Activated CD4-positive, CD25-positive, alpha-beta regulatory T cell treated with anti-CD3 and anti-CD28 coated beads, Interleukin-2, amount 50 U/mL, for 16 hours (primary cell): ENCODE measurements around the gene PPARD.
A peak's percentile ranks its signal among the peaks of the same experiment; 100 is the strongest.

ENCODE experiments used
- DNase-seq: peaks from one replicate; pipeline ENCODE4 v3.0.0-alpha.2; 2020; ENCODE audit warnings: low read depth, low spot score

Gene PPARD

DNA sequence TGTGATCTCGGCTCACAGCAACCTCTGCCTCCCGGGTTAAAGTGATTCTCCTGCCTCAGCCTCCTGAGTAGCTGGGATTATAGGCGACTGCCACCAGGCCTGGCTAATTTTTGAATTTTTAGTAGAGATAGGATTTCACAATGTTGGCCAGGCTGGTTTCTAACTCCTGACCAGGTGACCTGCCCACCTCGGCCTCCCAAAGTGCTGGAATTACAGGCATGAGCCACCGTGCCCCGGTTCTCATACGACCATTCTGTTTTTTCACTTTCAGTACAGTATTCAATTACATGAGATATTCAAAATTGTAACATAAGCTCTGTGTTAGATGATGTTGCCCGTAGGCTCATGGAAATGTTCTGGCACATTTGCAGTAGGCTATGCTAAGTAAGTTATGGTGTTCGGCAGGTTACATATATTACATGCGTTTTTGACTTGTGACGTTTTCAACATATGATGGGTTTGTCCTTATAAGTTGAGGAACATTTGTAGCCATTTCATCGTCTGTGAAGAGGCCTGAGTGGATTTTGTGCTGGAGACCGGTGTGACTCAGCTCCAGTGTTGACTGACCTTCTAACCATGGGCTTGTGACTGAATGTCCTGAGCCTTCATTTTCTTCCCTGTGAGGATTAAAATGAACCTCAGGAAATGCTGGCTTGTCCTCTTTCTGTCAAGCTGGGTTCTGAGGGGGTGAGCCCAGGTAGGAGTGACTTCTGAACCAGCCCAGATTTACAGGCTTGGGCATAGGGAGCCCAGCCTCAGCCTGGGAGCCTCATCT lies 12.2 kb downstream of the PPARD start:
- DNase-seq = no peak

DNA sequence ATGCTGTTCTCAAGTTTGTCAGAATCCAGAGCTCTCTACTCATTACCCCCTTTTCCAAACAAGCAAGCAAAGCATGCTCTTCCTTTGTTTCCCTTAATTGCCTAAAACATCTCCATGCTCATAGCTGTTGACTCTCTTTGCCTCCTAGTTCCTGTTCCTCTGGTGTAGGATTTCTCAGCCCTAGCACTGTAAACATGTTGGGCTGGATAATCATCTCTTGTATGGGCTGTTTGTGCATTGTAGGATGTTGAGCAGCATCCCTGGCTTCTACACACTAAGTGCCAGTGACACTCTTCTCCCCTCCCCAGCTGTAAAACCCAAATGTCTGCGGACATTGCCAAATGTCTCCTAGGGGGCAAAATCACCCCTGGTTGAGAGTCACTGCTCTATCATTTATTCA lies 14.0 kb downstream of the PPARD start:
- no peak for DNase-seq

DNA sequence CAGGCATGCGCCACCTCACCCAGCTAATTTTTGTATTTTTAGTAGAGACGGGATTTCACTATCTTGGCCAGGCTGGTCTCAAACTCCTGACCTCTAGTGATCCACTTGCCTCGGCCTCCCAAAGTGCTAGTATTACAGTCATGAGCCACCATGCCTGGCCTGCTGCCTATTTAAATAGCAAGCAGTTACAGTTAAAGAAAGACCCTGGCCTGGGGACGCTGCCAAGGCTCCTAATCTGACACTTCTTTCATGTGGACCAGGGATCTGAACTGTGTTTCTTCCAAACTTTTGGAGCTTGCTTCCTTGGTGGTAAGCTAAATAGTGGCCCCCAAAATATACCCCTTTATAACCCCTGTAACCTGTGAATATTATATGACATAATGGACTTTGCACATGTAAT lies 15.3 kb downstream of the PPARD start:
- no peak for DNase-seq

DNA sequence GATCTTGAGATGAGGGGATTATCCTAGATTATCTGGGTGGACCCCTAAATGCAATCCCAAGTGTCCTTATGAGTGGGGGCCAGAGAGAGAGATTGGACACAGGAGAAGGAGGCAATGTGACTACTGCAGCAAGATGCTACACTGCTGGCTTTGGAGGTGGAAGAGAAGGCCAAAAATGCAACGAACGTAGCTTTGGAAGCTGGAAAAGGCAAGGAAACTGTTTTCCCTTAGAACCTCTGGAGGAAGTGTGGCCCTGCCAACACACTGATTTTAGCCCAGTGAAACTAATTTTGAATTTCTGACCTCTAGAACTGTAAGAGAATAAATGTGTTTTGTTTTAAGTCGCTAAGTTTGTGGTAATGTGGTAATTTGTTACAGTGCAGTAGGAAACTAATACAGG lies 15.7 kb downstream of the PPARD start:
- DNase-seq = no peak

DNA sequence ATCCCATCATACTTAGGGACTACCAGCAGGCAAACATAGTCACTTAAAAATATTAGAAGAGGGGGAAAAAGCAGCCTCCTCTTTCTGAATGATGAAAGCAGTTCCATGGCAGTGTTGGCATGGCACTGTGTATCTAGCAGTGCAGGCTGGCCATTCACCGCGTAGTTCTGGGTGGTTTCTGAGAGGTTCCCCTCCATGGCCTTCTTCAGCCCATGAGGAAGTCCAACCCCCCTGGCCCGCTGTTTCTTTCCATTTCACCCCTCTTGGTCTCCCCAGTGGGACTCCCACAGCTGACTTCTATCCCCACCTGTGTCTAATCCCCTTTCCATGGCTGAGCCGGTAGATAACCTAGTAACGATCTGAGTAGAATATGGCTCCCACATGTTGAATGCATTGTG lies 17.0 kb downstream of the PPARD start:
- DNase-seq = no peak

DNA sequence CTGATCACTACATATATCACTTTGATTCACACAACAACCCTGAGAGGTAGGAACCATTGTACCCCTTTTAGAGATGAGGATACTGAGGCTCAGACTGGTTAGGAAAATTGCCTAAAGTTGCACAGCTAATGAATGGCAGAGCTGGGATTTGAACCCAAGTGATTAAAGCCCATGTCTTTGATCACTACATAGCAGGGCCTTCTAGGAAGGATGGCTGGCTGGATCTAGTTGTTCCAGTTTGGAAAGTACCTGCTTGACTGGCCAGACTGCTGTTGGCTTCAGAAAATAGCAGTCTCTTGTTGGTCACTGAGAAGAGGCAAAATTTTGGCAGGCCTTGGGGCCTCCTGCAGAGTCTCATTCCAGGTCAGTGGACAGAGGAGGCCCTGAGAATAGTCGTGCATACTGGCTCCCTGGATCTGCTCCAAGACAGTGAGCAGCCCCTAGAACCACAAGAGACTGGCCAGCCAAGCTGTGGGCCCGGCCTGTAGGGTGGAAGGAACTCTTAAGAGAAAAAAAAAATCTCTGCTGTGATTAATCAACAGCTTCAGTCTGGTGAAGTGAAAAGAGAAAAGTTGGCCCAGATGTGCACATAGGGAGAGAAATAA lies 17.5 kb downstream of the PPARD start:
- DNase-seq = no peak

DNA sequence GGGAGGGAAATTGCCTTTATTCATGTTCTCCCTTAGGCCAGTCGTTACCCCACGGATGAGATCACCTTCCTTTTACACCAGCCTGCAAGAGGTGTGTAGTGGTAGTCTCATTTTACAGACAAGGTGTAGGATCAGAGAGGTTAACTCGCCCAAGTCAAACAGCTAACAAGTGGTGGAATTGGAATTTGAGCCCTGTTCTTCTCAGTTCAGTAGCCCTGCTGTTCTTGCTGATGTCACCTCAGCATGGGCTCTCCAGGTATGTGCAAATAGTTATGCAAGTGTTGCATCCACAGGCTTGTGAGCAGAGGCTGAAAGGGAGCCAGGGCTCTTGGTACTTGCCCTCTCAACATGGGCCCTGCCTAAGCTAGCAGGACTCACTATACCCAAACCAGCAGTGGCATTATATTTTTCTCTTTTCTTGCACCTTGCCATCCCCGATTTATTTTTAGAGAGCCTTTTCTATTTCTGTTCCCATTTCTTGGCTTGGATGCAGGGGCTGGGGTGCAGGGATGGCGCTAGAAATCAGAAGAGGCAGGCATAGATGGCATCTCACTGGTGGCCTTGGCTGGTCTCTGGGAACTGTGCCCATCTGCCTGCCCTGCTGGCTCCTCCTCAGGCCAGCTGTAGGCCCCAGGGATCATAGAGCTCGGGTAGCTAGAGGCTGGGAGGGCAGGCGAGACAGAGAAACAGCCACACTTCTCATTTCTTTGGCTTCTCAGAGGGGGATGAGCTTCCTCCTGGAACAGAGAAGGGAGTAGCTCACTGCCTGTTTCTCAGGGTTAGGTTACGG lies 18.2 kb downstream of the PPARD start:
- no peak for DNase-seq

DNA sequence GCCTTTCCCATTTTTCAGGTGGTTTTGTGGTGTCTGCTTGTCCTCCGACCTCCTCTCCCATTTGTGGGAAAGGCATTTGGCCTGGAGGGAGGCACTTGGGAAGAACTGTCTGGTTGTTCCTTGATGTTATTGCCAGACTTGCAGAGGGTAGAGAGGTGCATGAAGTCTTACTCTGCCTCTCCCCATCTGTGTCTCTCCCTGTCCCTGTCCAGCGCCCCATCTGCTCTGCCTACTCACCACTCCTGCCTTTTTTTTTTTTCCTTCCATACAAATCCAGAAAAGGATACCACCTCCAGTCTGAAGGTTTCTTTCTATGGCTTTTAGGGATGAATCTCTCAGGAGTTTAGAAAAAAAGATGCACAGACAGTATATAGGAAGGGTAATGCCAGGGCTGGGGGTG lies 19.8 kb downstream of the PPARD start:
- no peak for DNase-seq

DNA sequence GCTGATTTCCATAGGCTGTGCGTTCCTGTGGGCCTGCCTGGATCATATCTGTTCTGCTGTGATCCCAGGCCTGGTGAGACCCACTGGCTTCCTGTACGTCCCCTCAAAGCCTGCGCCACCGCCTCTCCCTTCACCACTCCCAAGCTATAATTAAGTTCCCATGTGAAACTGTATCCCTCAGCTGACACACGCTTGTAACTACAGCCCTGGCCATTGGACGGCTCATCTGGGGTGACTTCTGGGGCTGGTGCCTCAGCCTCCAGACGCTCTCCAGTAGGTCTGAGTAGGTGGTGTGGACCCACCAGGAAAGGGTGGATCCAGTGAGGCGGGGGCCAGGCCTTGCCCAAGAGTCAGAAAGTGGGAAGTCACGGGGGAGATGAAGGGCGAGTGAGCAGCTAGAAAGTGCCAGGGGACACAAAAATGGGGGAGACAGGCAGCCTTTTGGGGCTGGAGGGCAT lies 21.0 kb downstream of the PPARD start:
- no peak for DNase-seq

DNA sequence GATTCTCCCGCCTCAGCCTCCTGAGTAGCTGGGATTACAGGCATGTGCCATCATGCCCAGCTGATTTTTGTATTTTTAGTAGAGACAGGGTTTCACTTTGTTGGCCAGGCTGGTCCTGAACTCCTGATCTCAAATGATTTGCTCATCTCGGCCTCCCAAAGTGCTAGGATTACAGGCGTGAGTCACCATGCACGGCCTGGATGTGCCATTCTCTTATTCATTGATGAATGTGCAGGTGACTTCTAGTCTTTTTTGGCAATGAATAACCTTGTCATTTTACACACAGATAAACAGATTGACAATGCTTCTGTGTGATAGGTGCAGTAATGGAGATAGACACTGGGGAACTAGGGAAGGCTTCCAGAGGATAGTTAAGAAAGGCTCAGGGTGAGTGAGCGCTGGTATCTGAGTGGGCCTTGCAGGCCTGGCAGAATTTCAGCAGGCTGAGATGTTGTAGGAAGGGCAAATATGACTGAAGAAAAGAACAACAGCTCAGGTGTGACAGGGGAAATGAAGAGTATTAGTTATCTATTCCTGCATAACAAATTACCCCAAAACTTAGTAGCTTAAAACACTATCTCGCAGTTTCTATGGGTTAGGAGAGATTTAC lies 23.3 kb downstream of the PPARD start:
- no peak for DNase-seq

DNA sequence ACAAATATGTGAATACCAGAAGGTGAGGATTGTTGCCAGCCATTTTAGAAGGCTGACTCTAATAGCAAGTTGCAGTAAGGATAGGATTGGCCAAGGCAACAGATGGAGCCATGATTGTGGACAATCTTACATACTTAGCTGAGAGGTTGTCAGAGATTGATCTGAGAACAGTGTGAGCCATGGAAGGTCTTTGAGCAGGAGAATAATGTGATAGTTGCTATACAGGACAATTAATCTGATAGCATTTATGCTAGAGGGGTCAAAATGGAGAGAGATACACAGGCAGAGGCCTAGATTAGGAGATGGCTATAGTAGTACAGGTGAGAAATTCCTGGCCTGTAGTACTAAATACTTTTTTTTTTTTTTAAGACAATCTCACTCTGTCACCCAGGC lies 23.8 kb downstream of the PPARD start:
- DNase-seq = no peak

DNA sequence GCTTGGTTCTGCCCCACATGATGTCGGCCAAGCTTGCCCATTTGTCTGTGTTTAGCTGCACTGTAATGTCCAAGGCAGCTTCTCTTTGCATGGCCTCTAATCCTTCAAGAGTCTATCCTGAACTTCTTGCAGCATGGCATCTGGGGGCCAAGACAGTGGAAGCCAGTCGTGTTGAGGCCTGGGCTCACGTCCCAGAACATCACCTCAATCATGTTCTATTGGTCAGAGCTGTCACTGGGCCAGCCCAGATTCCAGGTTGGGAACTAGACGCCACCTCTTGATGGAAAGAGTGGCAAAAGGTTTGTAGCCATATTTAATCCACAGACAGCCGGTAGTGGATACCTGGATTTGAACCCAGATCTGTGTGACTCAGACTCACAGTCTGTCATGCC lies 25.3 kb downstream of the PPARD start:
- no peak for DNase-seq

DNA sequence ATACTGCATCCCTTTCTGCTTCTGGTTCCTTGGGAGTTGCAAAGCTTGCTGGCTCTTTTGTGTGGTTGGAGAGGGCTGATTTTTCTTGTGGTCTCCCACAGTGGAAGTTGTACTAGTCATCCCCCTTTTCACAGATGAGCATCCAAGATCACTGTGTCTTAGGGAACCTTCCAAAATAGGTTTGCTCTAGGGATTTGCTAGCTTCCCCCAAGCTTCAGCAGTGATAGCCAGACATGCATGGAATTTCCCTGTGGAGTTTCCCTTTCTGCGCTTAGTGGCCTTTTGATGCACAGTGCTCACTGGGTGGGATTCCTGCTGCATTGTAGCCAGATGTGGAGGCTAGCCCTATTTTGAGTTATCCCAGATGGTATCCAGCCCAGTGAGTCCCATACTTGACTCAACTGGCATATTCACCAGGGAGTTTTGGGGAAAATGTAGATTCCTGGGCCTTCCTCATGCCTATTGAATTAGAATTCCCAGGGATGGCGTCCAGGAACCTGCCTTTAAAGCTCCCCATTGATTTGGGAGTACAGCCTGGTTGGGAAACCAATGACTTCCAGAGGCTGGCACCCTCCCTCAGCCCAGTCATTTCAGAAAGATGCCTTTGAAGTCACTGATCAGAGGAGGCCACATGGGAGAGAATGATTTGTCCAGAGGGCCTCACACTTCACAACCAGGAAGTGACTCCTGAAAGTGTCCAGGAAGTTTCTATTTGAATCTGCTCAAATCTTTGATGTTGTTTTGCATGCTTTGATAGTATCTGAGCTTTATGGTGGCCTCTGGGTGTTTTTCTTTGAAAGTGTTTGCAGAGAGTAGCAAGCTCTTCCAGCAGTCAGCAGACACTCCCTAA lies 25.9 kb downstream of the PPARD start:
- DNase-seq = no peak

DNA sequence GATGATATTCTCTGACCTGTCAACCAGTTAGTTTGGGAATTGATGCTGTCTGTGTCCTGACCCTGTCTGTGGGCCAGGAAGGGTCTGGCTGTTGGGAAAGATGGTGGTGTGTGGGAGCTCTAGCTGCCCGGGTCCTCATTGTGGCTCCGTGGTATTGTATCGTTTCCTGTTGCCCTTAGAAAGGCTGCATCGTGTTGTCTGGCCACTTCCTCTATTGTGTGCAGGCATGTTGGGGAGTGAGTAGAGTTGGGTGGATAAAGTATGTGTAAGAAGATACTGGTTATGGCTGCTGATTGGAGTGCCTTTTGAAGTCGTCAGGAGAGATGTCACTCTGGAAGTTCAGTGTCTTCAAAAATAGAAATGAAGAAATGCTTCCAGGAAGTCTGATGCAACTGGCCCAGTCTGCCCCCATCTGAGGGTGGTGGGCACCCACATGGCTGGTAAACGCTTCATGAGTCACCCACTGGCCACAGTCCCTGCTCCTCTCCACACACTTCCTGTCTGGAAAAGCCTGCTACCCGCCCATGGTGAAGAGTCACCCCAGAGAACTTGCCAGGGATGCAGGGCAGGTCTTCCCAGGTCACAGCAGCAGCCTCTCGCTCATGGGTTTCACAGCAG lies 27.9 kb downstream of the PPARD start:
- peak; percentile 6 for DNase-seq

DNA sequence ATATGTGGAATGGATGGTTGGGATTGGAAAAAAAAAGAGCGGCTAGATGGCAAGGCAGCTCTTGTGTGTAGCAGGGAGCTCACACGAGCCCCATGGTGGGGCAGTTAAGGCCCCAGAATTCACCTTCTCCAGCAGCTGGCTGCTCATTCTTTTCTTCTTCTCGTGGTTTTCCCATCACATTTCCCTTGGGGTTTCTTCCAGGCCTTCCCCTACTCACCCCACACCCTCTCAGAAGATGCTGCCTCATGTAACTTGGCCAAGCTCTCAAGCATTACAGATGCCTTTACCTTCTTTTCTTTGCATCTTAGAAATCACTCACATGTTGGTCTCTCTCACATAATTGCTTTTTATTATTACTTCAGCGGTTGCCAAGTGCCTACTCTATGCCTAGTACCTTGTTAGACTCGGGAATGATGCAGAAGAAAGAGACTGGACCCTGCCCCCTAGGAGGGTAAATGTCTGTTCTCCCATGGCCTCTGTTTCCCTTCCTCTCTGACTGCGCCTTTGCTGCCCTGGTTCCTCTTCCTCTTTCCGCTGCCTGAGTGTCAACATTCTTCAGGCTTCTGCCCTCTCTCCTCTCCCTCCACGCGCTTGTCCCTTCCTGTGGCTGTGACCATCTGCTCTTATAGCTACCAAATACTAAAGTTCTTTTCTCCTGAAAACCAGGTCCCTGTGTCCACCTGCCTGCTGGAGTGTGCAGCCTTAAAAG lies 28.6 kb downstream of the PPARD start:
- DNase-seq = no peak

DNA sequence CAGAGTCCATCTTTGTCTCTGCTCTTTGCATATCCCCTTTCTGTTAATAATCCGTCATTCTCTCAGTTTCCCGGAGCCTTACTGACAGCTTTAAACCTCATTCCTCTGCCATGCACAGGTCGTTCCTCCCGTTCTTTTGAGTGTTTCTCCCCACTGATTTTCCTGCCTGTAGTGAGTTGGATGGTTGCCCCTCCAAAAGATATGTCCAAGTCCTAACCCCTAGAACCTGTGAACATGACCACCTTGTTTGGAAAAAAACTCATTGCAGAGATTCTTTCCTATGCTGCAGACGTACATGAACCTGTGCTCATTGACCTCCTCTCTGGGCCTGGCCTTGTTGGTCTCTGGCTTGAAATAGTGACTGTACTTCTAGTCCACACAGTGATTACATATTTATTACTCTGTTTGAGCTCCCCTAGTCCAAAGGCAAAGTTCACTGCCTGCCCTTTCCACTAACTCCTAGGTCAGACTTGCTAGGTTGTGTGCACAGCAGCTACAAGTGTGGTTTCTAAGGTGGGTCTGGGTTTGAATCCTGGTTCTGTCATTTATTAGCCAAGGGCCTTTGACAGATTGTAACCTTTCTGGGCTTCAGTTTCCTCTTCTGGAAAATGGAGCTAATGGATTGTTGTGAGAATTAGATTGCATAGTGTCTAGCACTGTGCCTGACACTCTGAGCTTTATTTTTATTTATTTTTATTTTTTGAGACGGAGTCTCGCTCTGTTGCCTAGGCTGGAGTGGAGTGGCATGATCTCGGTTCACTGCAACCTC lies 29.3 kb downstream of the PPARD start:
- no peak for DNase-seq

DNA sequence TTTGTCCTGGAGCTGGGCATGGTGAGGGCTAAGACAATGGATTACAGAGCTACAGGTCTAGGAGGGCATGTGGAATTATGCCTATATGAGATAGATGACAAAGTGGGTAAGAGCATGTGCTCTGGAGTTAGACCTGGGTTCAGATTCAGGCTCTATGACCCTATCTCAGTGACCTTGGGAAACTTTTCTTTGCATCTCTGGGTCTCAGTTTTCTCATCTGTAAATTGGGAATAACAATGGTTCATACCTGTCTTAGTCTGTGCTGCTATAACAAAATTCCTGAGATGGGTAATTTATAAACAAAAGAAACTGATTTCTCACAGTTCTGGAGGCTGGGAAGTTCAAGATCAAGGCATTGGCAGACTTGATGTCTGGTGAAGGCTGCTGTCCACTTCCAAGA lies 30.3 kb downstream of the PPARD start:
- DNase-seq = no peak

DNA sequence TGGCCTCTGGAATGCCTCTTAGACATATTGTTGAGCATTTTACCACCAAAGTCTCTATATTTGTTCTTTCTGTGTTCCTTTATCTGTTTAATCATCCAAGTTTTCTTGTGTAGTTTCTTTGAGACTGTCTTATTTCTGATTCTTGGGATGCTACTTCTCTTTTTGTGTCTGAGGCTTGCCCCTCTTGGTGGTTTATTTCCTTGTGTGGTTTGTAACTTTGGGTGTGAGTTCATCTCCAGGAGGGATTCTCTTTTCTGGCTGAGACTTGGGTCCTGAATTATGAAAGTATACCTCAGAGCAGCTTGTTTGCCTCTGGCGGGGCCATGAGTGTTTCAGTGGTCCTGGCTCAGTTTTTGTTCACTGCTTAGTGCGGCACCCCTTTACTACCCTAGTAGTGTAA lies 33.9 kb downstream of the PPARD start:
- DNase-seq = no peak

DNA sequence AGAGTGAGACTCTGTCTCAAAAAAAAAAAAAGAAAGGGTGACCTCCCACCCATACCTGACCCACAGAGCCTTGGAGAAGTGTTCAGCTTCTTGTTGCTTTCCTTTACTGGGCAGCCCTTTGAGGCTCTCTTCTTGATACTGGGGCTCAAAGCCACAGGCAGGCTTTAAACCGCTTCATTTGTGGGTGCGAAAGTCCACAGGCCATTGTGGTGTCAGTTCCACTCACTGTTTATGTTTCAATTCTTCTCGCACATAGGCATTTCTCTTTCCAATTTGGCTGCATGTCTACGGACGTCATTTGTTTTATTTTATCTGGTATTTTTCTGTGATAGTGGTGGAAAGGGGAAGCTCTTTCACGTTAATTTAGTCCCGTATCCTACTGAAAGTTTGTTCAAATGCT lies 34.6 kb downstream of the PPARD start:
- DNase-seq = no peak

DNA sequence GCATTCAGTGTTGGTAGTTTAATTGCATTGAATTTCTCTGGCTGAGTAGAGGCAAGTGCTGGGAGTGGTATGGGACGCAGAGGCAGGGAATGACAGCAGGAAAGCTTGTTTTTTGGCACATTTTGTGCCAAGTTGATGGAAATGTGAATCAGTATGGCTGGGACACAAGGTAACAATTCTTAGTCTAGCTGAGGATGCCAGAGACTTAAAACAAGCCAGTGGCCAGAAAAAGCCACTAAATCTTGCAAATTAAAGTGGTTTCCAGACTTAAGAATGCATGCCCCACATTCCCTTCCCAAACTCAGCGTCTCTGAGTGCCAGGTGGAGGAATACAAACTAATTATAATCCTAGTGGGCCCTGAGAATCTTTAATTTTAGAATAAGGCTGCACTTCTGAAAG lies 35.9 kb downstream of the PPARD start:
- DNase-seq = no peak
